Smooth muscle cell (in vitro differentiated cells): ENCODE results near the gene TIA1. TPM values are rescaled to one million over a fixed set of nuclear protein-coding genes. Genes with fewer than 3 reads are reported as not detected.
A peak's percentile ranks its signal among the peaks of the same experiment; 100 is the strongest.
"Not testable (repeated sequence)": the region's sequence is repeated elsewhere in the genome, so short reads cannot be mapped to it uniquely, and the experiment has no call there.

ENCODE experiments used
- DNase-seq: peaks from one replicate; lab custom pipeline; 2025; ENCODE audit not compliant: unreplicated experiment; lab: John Stamatoyannopoulos, UW
- H2AFZ ChIP-seq: fragments of 200-600 bp; sonication (generic); 2 replicates; pipeline ENCODE4 v1.6.0; 2016; ENCODE audit warnings: antibody characterized with exemption, low read depth, mild to moderate bottlenecking
- H3F3A ChIP-seq: fragments of 200-600 bp; sonication (generic); 2 replicates; pipeline ENCODE4 v1.6.0; 2017; ENCODE audit warnings: antibody characterized with exemption, low read depth
- H3K27ac ChIP-seq: fragments of 200-600 bp; sonication (generic); 2 replicates; pipeline ENCODE4 v1.5.1; 2016; ENCODE audit warnings: low read depth, mild to moderate bottlenecking
- H3K27me3 ChIP-seq: fragments of 200-600 bp; sonication (generic); 2 replicates; pipeline ENCODE4 v1.6.1; 2016; ENCODE audit warnings: low read depth, mild to moderate bottlenecking
- H3K36me3 ChIP-seq: fragments of 200-600 bp; sonication (generic); 2 replicates; pipeline ENCODE4 v1.5.1; 2016; ENCODE audit warnings: low read depth
- H3K4me1 ChIP-seq: fragments of 200-600 bp; sonication (generic); 2 replicates; pipeline ENCODE4 v1.5.1; 2016; ENCODE audit warnings: low read depth
- H3K4me2 ChIP-seq: fragments of 200-600 bp; sonication (generic); 2 replicates; pipeline ENCODE4 v1.6.0; 2016; ENCODE audit warnings: mild to moderate bottlenecking
- H3K4me3 ChIP-seq: fragments of 200-600 bp; sonication (generic); 2 replicates; pipeline ENCODE4 v1.5.1; 2016; ENCODE audit warnings: mild to moderate bottlenecking
- H3K79me2 ChIP-seq: fragments of 200-600 bp; sonication (generic); 2 replicates; pipeline ENCODE4 v1.6.0; 2016; ENCODE audit warnings: low read depth, mild to moderate bottlenecking
- H3K9ac ChIP-seq: fragments of 200-600 bp; sonication (generic); 2 replicates; pipeline ENCODE4 v1.6.0; 2016; ENCODE audit warnings: low read depth
- H3K9me3 ChIP-seq: fragments of 200-600 bp; sonication (generic); replicated peaks from 2 replicates; pipeline ENCODE4 v1.5.1; 2016; ENCODE audit warnings: low read depth
- H4K20me1 ChIP-seq: fragments of 200-600 bp; sonication (generic); 2 replicates; pipeline ENCODE4 v1.6.0; 2016; ENCODE audit warnings: low read depth
- WGBS: methylation state at CpG from one replicate; pipeline ENCODE4 v1.1.7; 2016; ENCODE audit warnings: low lambda C conversion rate; 5-methylcytosine and 5-hydroxymethylcytosine counted together
- polyA plus RNA-seq: library from polyadenylated mRNA; unstranded; fragments of >200 nt; fragmentation: Nextera tagmentation; extraction: Ambion mirVana; gene quantifications from 2 replicates; pipeline ENCODE4 v1.2.1, GENCODE V29; 2016
- total RNA-seq: library from RNA; depleted of rRNA; stranded (reverse); fragments of >200 nt; gene quantifications from 2 replicates; pipeline ENCODE4 v1.2.3, GENCODE V29; 2014
- TF ChIP-seq, protein P1 (sequence below): fragments of 200-600 bp; sonication (generic); IDR thresholded peaks from 2 replicates; pipeline ENCODE4 v1.5.1; 2017; ENCODE audit warnings: borderline replicate concordance, mild to moderate bottlenecking, antibody characterized with exemption; ENCODE audit not compliant: insufficient read depth, poor library complexity, severe bottlenecking

The TIA1 gene, protein sequence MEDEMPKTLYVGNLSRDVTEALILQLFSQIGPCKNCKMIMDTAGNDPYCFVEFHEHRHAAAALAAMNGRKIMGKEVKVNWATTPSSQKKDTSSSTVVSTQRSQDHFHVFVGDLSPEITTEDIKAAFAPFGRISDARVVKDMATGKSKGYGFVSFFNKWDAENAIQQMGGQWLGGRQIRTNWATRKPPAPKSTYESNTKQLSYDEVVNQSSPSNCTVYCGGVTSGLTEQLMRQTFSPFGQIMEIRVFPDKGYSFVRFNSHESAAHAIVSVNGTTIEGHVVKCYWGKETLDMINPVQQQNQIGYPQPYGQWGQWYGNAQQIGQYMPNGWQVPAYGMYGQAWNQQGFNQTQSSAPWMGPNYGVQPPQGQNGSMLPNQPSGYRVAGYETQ
- 153 and 177 TPM in 2 replicates for total RNA-seq
- 54.2 and 56.9 TPM in 2 replicates for polyA plus RNA-seq

GRCh38 chr2:70248181-70248847 lies at the start of gene TIA1:
TSS of gene TIA1 (minus strand) at chr2:70248628. CDS start at chr2:70248430, 198 bp downstream.
- peaks cover 10% of the 10 kb centered on the region for H3F3A ChIP-seq
- peaks cover 47% of the 10 kb centered on the region for H3K79me2 ChIP-seq
- peaks cover 40% of the 10 kb centered on the region for H4K20me1 ChIP-seq
- TF ChIP-seq, protein P1, sequence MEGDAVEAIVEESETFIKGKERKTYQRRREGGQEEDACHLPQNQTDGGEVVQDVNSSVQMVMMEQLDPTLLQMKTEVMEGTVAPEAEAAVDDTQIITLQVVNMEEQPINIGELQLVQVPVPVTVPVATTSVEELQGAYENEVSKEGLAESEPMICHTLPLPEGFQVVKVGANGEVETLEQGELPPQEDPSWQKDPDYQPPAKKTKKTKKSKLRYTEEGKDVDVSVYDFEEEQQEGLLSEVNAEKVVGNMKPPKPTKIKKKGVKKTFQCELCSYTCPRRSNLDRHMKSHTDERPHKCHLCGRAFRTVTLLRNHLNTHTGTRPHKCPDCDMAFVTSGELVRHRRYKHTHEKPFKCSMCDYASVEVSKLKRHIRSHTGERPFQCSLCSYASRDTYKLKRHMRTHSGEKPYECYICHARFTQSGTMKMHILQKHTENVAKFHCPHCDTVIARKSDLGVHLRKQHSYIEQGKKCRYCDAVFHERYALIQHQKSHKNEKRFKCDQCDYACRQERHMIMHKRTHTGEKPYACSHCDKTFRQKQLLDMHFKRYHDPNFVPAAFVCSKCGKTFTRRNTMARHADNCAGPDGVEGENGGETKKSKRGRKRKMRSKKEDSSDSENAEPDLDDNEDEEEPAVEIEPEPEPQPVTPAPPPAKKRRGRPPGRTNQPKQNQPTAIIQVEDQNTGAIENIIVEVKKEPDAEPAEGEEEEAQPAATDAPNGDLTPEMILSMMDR = no peak
- peak within 1 kb of the TSS; percentile 98 for H3K9ac ChIP-seq
- H3K4me3 ChIP-seq = peak within 1 kb of the TSS; percentile 79
- no peaks in the 10 kb centered on the region for H3K27me3 ChIP-seq
- H3K4me1 ChIP-seq = peaks cover 36% of the 10 kb centered on the region
- DNase-seq = peak; percentile 93
- peak within 1 kb of the TSS; percentile 95 for H3K27ac ChIP-seq
- no peaks in the 10 kb centered on the region for H3K9me3 ChIP-seq
- H2AFZ ChIP-seq = peak within 1 kb of the TSS; percentile 57
- H3K4me2 ChIP-seq = peak within 1 kb of the TSS; percentile 100
- WGBS = under 1% methylated on average over 47 of the region's 47 CpGs
- H3K36me3 ChIP-seq = no peaks in the 10 kb centered on the region

DNA sequence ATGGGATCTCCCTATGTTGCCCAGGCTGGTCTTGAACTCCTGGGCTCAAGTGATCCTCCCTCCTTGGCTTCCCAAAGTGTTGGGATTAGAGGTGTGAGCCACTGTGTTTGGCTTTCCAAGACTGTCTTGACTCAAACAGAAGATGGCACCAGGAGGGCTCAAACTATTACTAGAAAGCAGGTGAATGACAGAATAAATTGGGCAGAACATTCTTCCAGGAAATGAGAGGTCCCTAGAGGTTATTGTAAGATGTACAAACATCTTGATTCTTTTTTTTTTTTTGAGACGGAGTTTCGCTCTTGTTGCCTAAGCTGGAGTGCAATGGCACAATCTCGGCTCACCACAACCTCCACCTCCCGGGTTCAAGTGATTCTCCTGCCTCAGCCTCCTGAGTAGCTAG lies 49.4 kb upstream of the TIA1 start:
- 97% methylated on average over 4 of the region's 4 CpGs for WGBS
- not testable (repeated sequence) for H3K27ac ChIP-seq, H4K20me1 ChIP-seq, H3K79me2 ChIP-seq, H3K4me2 ChIP-seq, H3K4me1 ChIP-seq, DNase-seq, H3K27me3 ChIP-seq, H3K36me3 ChIP-seq, H3K9me3 ChIP-seq, H2AFZ ChIP-seq, H3K4me3 ChIP-seq, H3K9ac ChIP-seq
- H3F3A ChIP-seq = peaks cover 19% of the 10 kb centered on the region

GRCh38 chr2:70283500-70284191 lies 35.2 kb upstream of the TIA1 start:
- no peak overlapping the region for H3K9ac ChIP-seq
- H4K20me1 ChIP-seq = peaks cover 45% of the 10 kb centered on the region
- no peak overlapping the region for H3K4me3 ChIP-seq
- WGBS = 97% methylated on average over 5 of the region's 5 CpGs
- H3K79me2 ChIP-seq = peaks cover 34% of the 10 kb centered on the region
- H3K4me1 ChIP-seq = no peaks in the 10 kb centered on the region
- no peak for DNase-seq
- TF ChIP-seq, protein P1 = no peak
- H3K9me3 ChIP-seq = no peaks in the 10 kb centered on the region
- peaks cover 18% of the 10 kb centered on the region for H3F3A ChIP-seq
- no peaks in the 10 kb centered on the region for H3K27me3 ChIP-seq
- H3K4me2 ChIP-seq = no peak overlapping the region
- H3K27ac ChIP-seq = no peak overlapping the region
- no peak overlapping the region for H2AFZ ChIP-seq
- H3K36me3 ChIP-seq = peaks cover 40% of the 10 kb centered on the region

DNA sequence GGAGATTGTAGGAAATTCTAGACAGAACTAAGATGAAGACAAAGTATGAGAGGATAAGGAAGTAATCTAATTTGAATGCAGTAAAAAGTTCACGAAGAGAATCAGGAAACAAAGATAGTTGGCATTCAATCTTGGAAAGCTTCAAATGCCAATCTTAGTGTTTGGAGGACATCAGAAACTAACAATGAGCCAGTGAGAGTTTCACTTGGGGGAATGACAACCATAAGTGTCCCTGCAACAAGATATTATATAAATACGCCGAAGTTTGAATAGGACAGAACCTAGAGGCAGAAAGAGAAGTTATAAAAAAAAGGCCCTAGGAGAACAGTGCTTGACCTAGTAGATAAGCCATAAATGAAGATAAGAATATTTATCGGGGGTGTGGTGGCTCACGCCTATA lies 34.0 kb upstream of the TIA1 start:
- Histone ChIP-seq H3F3A (peaks cover 18% of the 10 kb centered on the region), H3K27me3 (no peaks in the 10 kb centered on the region), H3K27ac (peak overlapping the region; percentile 6), H3K79me2 (peaks cover 24% of the 10 kb centered on the region), H3K9me3 (no peaks in the 10 kb centered on the region), H3K4me3 (no peak overlapping the region), H3K4me1 (no peaks in the 10 kb centered on the region), H4K20me1 (peaks cover 45% of the 10 kb centered on the region), H2AFZ (no peak overlapping the region), H3K36me3 (peaks cover 37% of the 10 kb centered on the region), H3K9ac (no peak overlapping the region), H3K4me2 (no peak overlapping the region)
- 94% methylated on average over 5 of the region's 5 CpGs for whole genome bisulfite sequencing
- no peak for DNase-seq
- TF ChIP-seq, protein P1 = no peak
